GM19395 (cell line): ENCODE results near the gene CHD5.

Experiments used
- ATAC-seq: cut with Tn5 transposase; IDR thresholded peaks from one replicate; pipeline ENCODE4 v1.9.1; 2021; ENCODE audit warnings: mild to moderate bottlenecking, moderate library complexity; ENCODE audit not compliant: unreplicated experiment

Gene CHD5

GRCh38 chr1:6202256-6202655 lies 22.1 kb upstream of the CHD5 start:
- no peak for ATAC-seq

- no peak for ATAC-seq
These were observed 20.2 kb upstream of the CHD5 start for GRCh38 chr1:6200188-6200809.

GRCh38 chr1:6199298-6200187 lies 19.4 kb upstream of the CHD5 start, which contains the start of gene RPL22:
Gene RPL22, minus strand, starts transcription at chr1:6199595. Its CDS starts 22 bp downstream, at chr1:6199573.
- ATAC-seq, result peak; percentile 93

GRCh38 chr1:6198646-6199297 lies 18.7 kb upstream of the CHD5 start:
- peak; percentile 21 for ATAC-seq

- no peak for ATAC-seq
These were observed 17.8 kb upstream of the CHD5 start for GRCh38 chr1:6197746-6198427.

GRCh38 chr1:6191968-6192367 lies 11.8 kb upstream of the CHD5 start:
- ATAC-seq, result no peak

- ATAC-seq, result no peak
These were observed 8.3 kb upstream of the CHD5 start for GRCh38 chr1:6188466-6188865.

GRCh38 chr1:6185635-6186382 lies 5.7 kb upstream of the CHD5 start:
- no peak for ATAC-seq

- no peak for ATAC-seq
These were observed 5.0 kb upstream of the CHD5 start for GRCh38 chr1:6185151-6185550.

- ATAC-seq, result no peak
These were observed 4.1 kb upstream of the CHD5 start for GRCh38 chr1:6184083-6184783.

GRCh38 chr1:6183520-6183989 lies 3.4 kb upstream of the CHD5 start:
- ATAC-seq, result no peak

GRCh38 chr1:6181347-6181770 lies 1.2 kb upstream of the CHD5 start:
- no peak for ATAC-seq

- ATAC-seq, result no peak
These were observed 688 bp upstream of the CHD5 start for GRCh38 chr1:6180707-6181311.

GRCh38 chr1:6179564-6180175 lies 451 bp downstream of the CHD5 start:
- ATAC-seq, result no peak

GRCh38 chr1:6178751-6179563 lies 1.2 kb downstream of the CHD5 start:
- ATAC-seq, result no peak

GRCh38 chr1:6177681-6178380 lies 2.3 kb downstream of the CHD5 start:
- no peak for ATAC-seq

GRCh38 chr1:6176779-6177178 lies 3.3 kb downstream of the CHD5 start:
- ATAC-seq, result no peak
